IPS-NIHi7 (cell line): ENCODE results near the gene CHST4.
A peak's percentile ranks its signal among the peaks of the same experiment; 100 is the strongest.
"Not testable (repeated sequence)": the region's sequence is repeated elsewhere in the genome, so short reads cannot be mapped to it uniquely, and the experiment has no call there.

Source experiments
- DNase-seq: peaks from one replicate; pipeline ENCODE4 v3.0.0; 2012; ENCODE audit warnings: mixed read lengths; ENCODE audit errors: extremely low spot score

CHST4 gene

GRCh38 chr16:71526111-71526631 is at the start of gene CHST4:
Gene CHST4, plus strand, starts transcription at chr16:71526426. Its CDS starts 10,252 bp downstream, at chr16:71536678.
- DNase-seq, result peak; percentile 86

GRCh38 chr16:71476457-71477124 is 49.6 kb upstream of the CHST4 start:
- DNase-seq, result no peak

GRCh38 chr16:71479420-71479819 is 46.8 kb upstream of the CHST4 start:
- DNase-seq, result peak; percentile 70

DNA sequence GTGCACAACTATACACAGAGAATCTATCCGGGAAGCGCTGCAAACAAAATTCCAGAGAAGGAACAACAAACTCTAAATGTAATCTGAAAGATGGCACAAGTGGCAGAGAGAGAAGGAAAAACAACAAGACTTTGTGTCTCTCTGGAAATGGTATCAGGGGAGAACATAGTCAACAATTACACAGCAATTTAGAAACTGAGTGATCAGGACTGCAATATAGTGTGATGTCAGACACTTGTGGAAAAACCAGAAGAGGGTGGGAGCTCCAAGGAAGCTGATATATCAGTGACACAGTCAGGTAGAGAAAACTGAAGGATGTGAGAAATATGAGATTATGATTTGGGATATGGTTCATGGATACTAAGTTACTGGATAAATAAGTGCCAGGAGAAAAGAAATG is 45.3 kb upstream of the CHST4 start:
- DNase-seq, result no peak

DNA sequence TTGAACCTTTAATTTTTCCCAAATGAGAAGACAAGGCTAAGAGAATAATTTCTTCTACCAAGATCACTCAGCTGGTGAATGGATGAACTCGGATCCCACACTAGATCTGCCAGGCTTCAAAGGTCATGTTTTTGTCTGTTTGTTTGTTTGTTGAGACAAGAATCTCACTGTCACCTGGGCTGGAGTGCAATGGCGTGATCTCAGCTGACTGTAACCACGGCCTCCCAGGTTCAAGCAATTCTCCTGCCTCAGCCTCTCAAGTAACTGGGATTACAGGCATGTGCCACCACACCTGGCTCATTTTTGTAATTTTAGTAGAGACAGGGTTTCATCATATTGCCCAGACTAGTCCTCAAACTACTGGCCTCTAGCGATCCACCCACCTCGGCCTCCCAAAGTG is 43.7 kb upstream of the CHST4 start:
- no peak for DNase-seq

DNA sequence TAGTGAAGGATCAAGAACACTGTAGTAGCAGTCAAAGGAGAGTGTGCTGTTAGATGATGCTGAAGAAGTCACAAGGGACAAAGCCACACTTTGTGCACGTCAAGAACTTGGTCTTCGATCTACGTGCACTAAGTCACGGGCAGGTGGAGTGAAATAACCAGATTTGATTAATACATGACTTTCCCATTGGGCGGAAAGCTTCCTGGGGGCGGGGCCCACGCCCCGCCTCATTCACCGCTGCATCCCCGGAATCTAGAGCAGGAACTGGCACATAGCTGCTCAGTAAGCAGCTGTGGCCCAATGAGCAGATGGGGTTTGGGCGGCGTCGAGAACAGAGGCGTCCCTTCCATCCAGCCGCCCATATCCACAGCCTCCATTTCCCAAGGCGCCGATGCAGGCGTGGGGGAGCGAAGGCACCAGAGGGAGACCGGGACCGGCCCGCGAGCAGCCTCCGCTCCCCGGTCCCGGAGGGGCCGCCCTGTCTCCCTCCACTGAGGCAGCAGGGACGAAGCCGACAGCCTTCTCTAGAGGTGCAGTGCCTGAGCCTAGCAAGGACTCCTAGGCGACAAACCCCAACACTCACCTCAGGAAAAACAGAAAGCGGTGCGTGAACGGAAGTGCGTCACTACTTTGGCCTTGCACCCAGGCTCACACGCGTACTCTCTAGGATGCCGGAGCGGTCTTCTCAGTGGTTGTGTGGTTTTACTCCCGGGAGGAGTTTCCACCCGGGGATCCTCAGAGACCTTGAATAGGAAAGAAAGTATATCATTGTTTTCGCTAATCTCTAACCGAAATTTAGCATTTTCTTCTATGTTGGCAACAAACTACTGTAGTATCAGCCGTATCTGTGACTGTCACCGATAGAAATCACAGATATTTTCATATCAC is 42.0 kb upstream of the CHST4 start:
- DNase-seq, result peak; percentile 85

DNA sequence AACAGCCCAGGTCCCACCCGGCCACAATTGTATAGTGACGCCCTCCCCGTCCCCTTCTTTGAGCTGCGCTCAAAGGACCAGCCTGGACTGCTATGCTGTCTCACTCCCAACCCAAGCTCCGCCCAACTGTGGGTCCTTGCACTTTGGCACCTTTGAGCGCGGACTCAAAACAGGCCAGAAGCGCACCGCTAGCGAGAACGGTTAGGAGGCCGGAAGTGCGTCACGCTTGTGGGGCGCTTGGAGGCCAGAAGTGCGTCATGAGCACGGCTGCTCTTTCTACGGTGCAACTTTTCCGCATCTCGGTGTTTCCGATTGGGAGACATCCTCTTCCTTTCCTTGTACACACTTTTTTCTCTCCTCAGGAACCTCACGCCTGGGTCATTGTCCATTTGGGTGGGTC is 37.1 kb upstream of the CHST4 start, which contains the start of gene ZNF19:
TSS of gene ZNF19 (minus strand) at position 203 of the 400 bp plus-strand sequence. CDS start 7,210 bp downstream, outside the sequence.
- DNase-seq, result no peak

GRCh38 chr16:71490361-71490760 is 35.9 kb upstream of the CHST4 start:
- DNase-seq, result no peak

GRCh38 chr16:71491054-71491453 is 35.2 kb upstream of the CHST4 start:
- no peak for DNase-seq

- no peak for DNase-seq
Measured at GRCh38 chr16:71492786-71493185, 33.4 kb upstream of the CHST4 start.

DNA sequence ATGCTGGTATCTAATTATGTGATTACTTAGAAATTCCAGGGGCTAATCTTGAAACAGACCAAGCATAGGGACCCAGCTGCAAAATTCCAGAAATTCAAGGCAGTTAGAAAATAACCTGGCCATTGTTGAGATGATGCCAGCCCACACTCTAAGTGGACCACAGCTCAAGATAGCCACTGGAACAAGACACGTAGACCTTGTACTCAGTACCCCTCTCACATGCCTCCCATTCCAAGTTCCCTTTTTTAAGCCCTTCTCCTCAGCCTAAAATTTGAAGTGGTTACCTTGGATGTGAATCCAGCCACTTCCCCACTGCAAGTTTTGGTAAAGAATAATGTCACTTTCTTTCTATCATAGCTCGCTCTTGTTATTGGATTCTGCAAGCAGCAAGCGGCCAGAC is 33.0 kb upstream of the CHST4 start:
- DNase-seq, result no peak

DNA sequence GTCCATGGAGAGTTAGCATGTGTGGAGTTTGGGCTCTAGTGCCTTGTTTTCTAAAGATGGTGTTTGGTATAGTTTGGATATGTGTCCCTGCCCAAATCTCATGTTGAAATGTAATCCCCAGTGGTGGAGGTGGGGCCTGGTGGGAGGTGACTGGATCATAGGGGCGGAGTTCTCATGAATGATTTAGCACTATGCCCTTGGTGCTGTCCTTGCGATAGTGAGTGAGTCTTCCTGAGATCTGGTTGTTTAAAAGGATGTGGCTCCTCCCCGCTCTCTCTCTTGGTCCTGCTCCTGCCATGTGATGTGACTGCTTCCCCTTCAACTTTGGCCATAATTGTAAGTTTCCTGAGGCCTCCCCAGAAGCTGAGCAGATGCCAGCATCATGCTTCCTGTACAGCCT is 28.2 kb upstream of the CHST4 start:
- DNase-seq, result no peak

- DNase-seq, result peak; percentile 69
Measured at GRCh38 chr16:71499775-71500364, 26.4 kb upstream of the CHST4 start.

GRCh38 chr16:71500964-71501363 is 25.3 kb upstream of the CHST4 start:
- DNase-seq, result no peak

GRCh38 chr16:71501547-71501946 is 24.7 kb upstream of the CHST4 start:
- DNase-seq, result no peak

GRCh38 chr16:71504051-71504450 is 22.2 kb upstream of the CHST4 start:
- DNase-seq, result not testable (repeated sequence)

GRCh38 chr16:71504901-71505300 is 21.3 kb upstream of the CHST4 start:
- no peak for DNase-seq

DNA sequence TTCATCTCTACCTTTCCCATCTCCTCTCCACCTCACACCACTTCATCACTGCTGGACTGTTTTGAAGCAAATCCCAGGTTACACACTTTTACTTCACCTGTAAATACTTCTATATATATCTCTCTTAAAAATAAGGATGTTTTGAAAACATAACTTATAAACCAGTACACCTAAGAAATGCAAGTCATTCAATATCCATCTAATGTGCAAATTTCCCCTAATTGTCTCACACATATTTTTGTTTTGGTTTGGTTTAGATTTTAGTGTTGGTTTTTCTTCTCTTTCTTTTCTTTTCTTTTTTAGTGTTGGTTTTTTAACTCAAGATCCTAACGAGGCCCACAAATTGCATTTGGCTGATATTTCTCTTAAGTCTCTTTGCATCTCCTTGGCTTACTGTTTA is 19.2 kb upstream of the CHST4 start:
- DNase-seq, result no peak

DNA sequence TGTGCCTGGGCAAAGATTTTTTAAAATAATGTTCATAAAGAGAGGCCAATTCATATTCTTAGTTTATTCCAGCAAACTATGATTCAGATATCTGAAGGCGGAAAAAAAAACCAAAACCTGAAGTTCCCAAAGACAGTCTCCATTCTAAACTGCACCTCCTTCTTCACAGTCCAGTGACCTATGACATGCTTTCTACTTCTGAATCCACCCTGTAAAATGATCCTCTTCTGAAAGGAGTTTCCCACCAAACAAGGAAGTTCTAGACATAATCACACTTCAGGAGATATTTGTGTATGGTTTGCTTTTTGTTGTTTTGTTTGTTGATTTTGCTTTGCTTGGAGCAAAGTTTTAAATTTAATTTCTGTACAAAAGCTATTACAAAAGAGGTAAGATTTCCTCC is 12.9 kb upstream of the CHST4 start:
- DNase-seq, result no peak

- peak; percentile 44 for DNase-seq
Measured at GRCh38 chr16:71514476-71514875, 11.8 kb upstream of the CHST4 start.

DNA sequence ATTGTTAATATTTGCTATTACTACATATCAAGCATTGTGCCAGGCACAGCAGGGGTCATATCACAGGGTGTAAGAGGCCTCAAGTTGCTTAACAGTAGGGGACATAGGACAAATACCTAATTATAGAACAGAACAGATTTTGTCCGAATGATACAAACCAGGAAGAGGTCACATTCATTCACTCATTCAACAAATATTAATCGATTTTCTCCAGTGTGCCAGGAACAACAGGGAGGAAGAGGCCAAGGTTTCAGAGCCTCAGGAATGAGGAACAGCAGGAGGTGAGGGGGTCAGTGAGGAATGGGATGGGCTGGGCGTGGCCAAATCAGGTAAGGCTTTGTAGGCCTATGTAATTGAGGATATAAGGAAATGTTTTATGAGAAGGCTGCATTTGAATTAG is 11.2 kb upstream of the CHST4 start:
- peak; percentile 64 for DNase-seq

DNA sequence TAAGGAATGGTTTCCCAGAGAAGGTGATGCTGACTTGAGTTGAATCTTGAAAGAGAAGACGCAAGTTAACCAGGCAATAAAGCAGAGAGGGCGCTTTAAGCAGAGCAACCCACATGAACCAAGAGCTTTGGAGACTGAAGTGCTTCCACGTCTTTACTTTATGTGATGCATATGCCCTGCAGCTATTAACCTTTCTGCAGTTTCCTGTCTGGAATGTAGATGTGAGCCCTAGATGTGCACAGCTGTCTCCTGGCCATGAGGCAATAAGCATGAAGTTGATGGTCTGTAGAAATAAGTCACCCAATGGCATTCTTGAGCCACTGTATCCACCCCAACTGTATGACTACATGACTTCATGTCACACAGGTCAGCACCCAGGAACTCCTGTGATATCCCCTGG is 5.7 kb upstream of the CHST4 start:
- no peak for DNase-seq
